Thoracic aorta (tissue), 2 donors: ENCODE data around the gene RCCD1. TPM values are rescaled to one million over a fixed set of nuclear protein-coding genes. Genes with fewer than 3 reads are reported as not detected.
A peak's percentile ranks its signal among the peaks of the same experiment; 100 is the strongest.

Experiments used
- ATAC-seq: fragments of 150-250 bp; one replicate; pipeline ENCODE4 v1.8.0; 2017; ENCODE audit warnings: low read depth; ENCODE audit not compliant: insufficient number of reproducible peaks, low FRiP score
- DNase-seq: peaks from one replicate; pipeline ENCODE4 v3.0.0-alpha.2; 2020; ENCODE audit warnings: low spot score
- H3K27ac ChIP-seq, 2 donors: fragments of 200-600 bp; sonication (generic); 1 replicate in 1 of 2; 2 replicates in 1 of 2; pipeline ENCODE4 v1.5.1; 2016; ENCODE audit warnings: mild to moderate bottlenecking in 2 of 2, moderate library complexity in 2 of 2
- H3K27me3 ChIP-seq: fragments of 200-600 bp; sonication (generic); replicated peaks from 2 replicates; pipeline ENCODE4 v1.6.0; 2016; ENCODE audit warnings: mild to moderate bottlenecking; ENCODE audit not compliant: insufficient read depth
- H3K36me3 ChIP-seq: fragments of 200-600 bp; sonication (generic); one replicate; pipeline ENCODE4 v1.5.1; 2016
- H3K4me1 ChIP-seq, 2 donors: fragments of 200-600 bp; sonication (generic); 1 replicate in 1 of 2; 2 replicates in 1 of 2; pipeline versions ENCODE4 v1.5.1 to v1.6.0; 2016; ENCODE audit warnings: low read depth in 2 of 2, mild to moderate bottlenecking in 1 of 2; ENCODE audit not compliant: control insufficient read depth in 1 of 2
- H3K4me3 ChIP-seq: fragments of 200-600 bp; sonication (generic); 2 replicates; pipeline ENCODE4 v1.5.1; 2016; ENCODE audit warnings: mild to moderate bottlenecking
- H3K9me3 ChIP-seq: fragments of 200-600 bp; sonication (generic); 2 replicates; pipeline ENCODE4 v1.5.1; 2016
- CTCF ChIP-seq: fragments of 200-600 bp; sonication (generic); IDR thresholded peaks from one replicate; pipeline ENCODE4 v1.5.1; 2019; ENCODE audit warnings: antibody characterized with exemption
- total RNA-seq, 2 donors: library from RNA; depleted of rRNA; stranded (reverse); fragments of >200 nt; gene quantifications; one replicate each; pipeline versions ENCODE4 v1.1.0 to v1.2.3, GENCODE V29; 2016

Gene RCCD1
- total RNA-seq, 2 donors from 2014 or later = 8.6 to 23.7 TPM

GRCh38 chr15:90994059-90994416 is 39.4 kb downstream of the RCCD1 start:
- H3K27me3 ChIP-seq = no peaks in the 10 kb centered on the region

DNA sequence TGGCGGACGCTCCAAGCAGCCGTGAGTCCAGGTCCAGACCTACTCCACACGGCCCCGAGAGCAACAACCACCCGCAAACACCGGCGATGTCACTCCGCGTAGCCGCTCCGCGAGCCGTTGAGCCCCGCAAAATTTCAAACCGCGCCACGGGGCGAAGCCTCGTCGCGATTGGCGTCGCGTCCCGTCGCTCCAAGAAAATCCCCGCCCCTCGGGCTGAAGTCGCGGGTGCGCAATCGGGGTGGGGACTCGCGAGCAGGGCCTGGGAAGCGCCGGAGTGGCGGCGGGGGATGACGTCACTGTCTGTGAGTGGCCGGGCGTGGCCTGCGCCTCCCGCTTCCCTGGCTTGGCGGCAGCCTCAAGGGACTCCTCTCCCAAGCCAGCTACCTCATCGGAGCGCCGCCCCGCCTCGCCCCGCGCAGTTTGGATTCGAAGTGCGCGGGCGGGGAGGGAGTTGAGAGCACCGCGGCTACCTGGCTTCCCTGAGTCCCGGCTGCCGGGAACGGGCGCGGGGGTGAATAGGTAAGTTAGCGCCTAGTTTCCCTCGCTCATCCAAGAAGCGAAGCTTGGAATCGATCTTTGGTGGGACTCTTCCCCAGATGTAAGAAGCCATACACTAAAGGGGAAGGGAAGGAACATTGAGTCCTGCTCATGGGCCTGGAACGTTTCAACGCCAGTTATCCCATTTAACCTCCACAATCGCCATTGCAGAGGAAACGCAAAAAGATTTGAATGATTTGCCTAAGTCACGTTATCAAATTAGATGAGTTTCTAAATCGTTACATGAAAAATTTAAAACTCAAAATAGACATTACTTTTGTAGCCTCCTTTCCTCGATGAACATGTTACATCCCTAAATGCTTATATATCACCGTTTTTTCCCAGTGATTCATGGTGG is 40.0 kb downstream of the RCCD1 start, which contains the start of gene PRC1:
PRC1 (minus strand) TSS at position 119 of the 895 bp plus-strand sequence; CDS start at position 1, 118 bp downstream.
- DNase-seq = peak; percentile 92
- Histone ChIP-seq H3K36me3 (peaks cover 4% of the 10 kb centered on the region), H3K4me3 (peak within 1 kb of the TSS; percentile 91), H3K9me3 (no peaks in the 10 kb centered on the region), H3K4me1 (peaks cover 3 to 10% of the 10 kb centered on the region in 2 donors), H3K27me3 (no peaks in the 10 kb centered on the region), H3K27ac (peak within 1 kb of the TSS; percentile 82 to 92)
- TF ChIP-seq CTCF = no peak
- ATAC-seq = peak; percentile 98

More at GRCh38 chr15:90994059-90994416, 39.4 kb downstream of the RCCD1 start:
- H3K9me3 ChIP-seq = no peaks in the 10 kb centered on the region
- TF ChIP-seq CTCF = no peak
- ATAC-seq = peak; percentile 22
- H3K27ac ChIP-seq = peak overlapping the region; percentile 82 to 92
- H3K36me3 ChIP-seq = no peaks in the 10 kb centered on the region
- DNase-seq = no peak
- H3K4me3 ChIP-seq = peak overlapping the region; percentile 91
- H3K4me1 ChIP-seq = peaks cover 3 to 10% of the 10 kb centered on the region in 2 donors

GRCh38 chr15:90998737-90999136 is 44.1 kb downstream of the RCCD1 start:
- H3K4me1 ChIP-seq = peaks cover 2 to 3% of the 10 kb centered on the region in 2 donors
- DNase-seq = no peak
- TF ChIP-seq CTCF = no peak
- no peak overlapping the region for H3K4me3 ChIP-seq
- no peak overlapping the region for H3K27ac ChIP-seq
- H3K27me3 ChIP-seq = no peaks in the 10 kb centered on the region
- H3K36me3 ChIP-seq = peaks cover 32% of the 10 kb centered on the region
- H3K9me3 ChIP-seq = no peaks in the 10 kb centered on the region
- no peak for ATAC-seq

- ATAC-seq = no peak
- Histone ChIP-seq H3K36me3 (peaks cover 53% of the 10 kb centered on the region), H3K4me3 (no peak overlapping the region), H3K4me1 (no peaks in the 10 kb centered on the region), H3K9me3 (no peaks in the 10 kb centered on the region), H3K27ac (no peak overlapping the region), H3K27me3 (no peaks in the 10 kb centered on the region)
- DNase-seq = no peak
- TF ChIP-seq CTCF = no peak
Measured at GRCh38 chr15:91001209-91001608, 46.5 kb downstream of the RCCD1 start.

GRCh38 chr15:91007266-91007665 is 52.6 kb downstream of the RCCD1 start:
- Histone ChIP-seq H3K9me3 (no peaks in the 10 kb centered on the region), H3K4me1 (no peaks in the 10 kb centered on the region), H3K27me3 (no peaks in the 10 kb centered on the region), H3K4me3 (no peak overlapping the region), H3K27ac (no peak overlapping the region), H3K36me3 (peaks cover 69% of the 10 kb centered on the region)
- DNase-seq (no peak), ATAC-seq (no peak)
- TF ChIP-seq CTCF = no peak

Other genes with a start within 250 kb of the RCCD1 start
- under 1 TPM; 0.49 to 0.81 TPM for gene BLM, start 237.5 kb upstream of the RCCD1 start, total RNA-seq
- gene FURIN, start 86.3 kb upstream of the RCCD1 start, total RNA-seq = 10 to 100 TPM; 78.4 to 89.7 TPM
- 10 to 100 TPM; 54.2 to 86.3 TPM for gene FES, start 70.4 kb upstream of the RCCD1 start, total RNA-seq
- gene MAN2A2, start 51.6 kb upstream of the RCCD1 start, total RNA-seq = 10 to 100 TPM; 59.7 to 68.4 TPM
- 10 to 100 TPM; 11.5 to 13.1 TPM for gene HDDC3, start 22.3 kb upstream of the RCCD1 start, total RNA-seq
- gene UNC45A, start 19.6 kb upstream of the RCCD1 start, total RNA-seq = 10 to 100 TPM; 54.0 to 65.5 TPM
- 10 to 100 TPM in 1 of 2 donors, 1 to 10 TPM in 1; 5.1 to 20.5 TPM for gene PRC1, start 39.7 kb downstream of the RCCD1 start, total RNA-seq
- 10 to 100 TPM in 1 of 2 donors, 1 to 10 TPM in 1; 7.3 to 12.2 TPM for gene VPS33B, start 67.7 kb downstream of the RCCD1 start, total RNA-seq
- gene SV2B, start 145.4 kb downstream of the RCCD1 start, total RNA-seq = 1 to 10 TPM in 1 of 2 donors, not detected in 1; 2.6 TPM